Common myeloid progenitor, CD34-positive (primary cell): Measurements from ENCODE around the gene KAT5.

ENCODE experiments used
- CTCF ChIA-PET: fragments of 350-600 bp; sonication (Branson Sonifier 250); formaldehyde crosslinking; loops from one replicate; lab custom pipeline; 2021; ENCODE audit warnings: antibody characterized with exemption; lab: Charles Lee
- POLR2A ChIA-PET: fragments of 350-600 bp; sonication (Branson Sonifier 250); formaldehyde crosslinking; loops from one replicate; lab custom pipeline; 2021; ENCODE audit warnings: antibody characterized with exemption; lab: Charles Lee
- DNase-seq, 3 donors: peaks; one replicate each; pipeline versions ENCODE4 v3.0.0 to v3.0.0-alpha.2; 2013
- H3K27ac ChIP-seq, 2 experiments: 1 replicate in 1 of 2; 2 replicates in 1 of 2; pipeline ENCODE4 v1.7.0; 2013; ENCODE audit warnings: inconsistent platforms in 2 of 2, low read length in 2 of 2, mild to moderate bottlenecking in 2 of 2, low read depth in 1 of 2, moderate library complexity in 1 of 2; ENCODE audit not compliant: severe bottlenecking in 2 of 2, insufficient read depth in 1 of 2, poor library complexity in 1 of 2
- H3K27me3 ChIP-seq, 5 experiments: replicated peaks in 2 of 5; 1 replicate in 3 of 5; 2 replicates in 2 of 5; pipeline versions ENCODE4 v1.6.1 to v1.7.0; 2013; ENCODE audit warnings: low read length in 4 of 5, mild to moderate bottlenecking in 2 of 5, moderate library complexity in 2 of 5, inconsistent platforms in 1 of 5; ENCODE audit not compliant: insufficient read depth in 5 of 5, control insufficient read depth in 4 of 5
- H3K36me3 ChIP-seq, 4 experiments: 1 replicate in 2 of 4; 2 replicates in 2 of 4; pipeline versions ENCODE4 v1.6.1 to v1.7.0; 2013; ENCODE audit warnings: low read length in 3 of 4, control low read depth in 1 of 4, mild to moderate bottlenecking in 1 of 4; ENCODE audit not compliant: control insufficient read depth in 4 of 4, insufficient read depth in 4 of 4
- H3K4me1 ChIP-seq, 4 experiments: 1 replicate in 3 of 4; 2 replicates in 1 of 4; pipeline versions ENCODE4 v1.6.1 to v1.7.1; 2013; ENCODE audit warnings: low read length in 3 of 4, mild to moderate bottlenecking in 3 of 4, control low read depth in 1 of 4, inconsistent platforms in 1 of 4, moderate library complexity in 1 of 4; ENCODE audit not compliant: control insufficient read depth in 4 of 4, insufficient read depth in 4 of 4; ENCODE audit errors: control extremely low read depth in 1 of 4
- H3K4me3 ChIP-seq, 7 experiments: 1 replicate in 4 of 7; 2 replicates in 3 of 7; pipeline versions ENCODE4 v1.5.1 to v1.7.0; 2013; ENCODE audit warnings: mild to moderate bottlenecking in 7 of 7, low read length in 6 of 7, moderate library complexity in 6 of 7, inconsistent platforms in 2 of 7, low read depth in 2 of 7, control low read depth in 1 of 7; ENCODE audit not compliant: insufficient read depth in 4 of 7, control insufficient read depth in 1 of 7; ENCODE audit errors: extremely low read depth in 1 of 7
- H3K9me3 ChIP-seq, 5 experiments: 1 replicate in 4 of 5; 2 replicates in 1 of 5; pipeline versions ENCODE4 v1.6.1 to v1.7.1; 2013; ENCODE audit warnings: low read length in 4 of 5, mild to moderate bottlenecking in 2 of 5, inconsistent platforms in 1 of 5, low read depth in 1 of 5, moderate library complexity in 1 of 5; ENCODE audit not compliant: control insufficient read depth in 4 of 5, insufficient read depth in 2 of 5; ENCODE audit errors: control extremely low read depth in 1 of 5
- WGBS: methylation state at CpG from one replicate; pipeline ENCODE4 v1.1.5; 2013; ENCODE audit not compliant: insufficient coverage; 5-methylcytosine and 5-hydroxymethylcytosine counted together

Gene KAT5

GRCh38 chr11:65709661-65710060 lies 2.4 kb upstream of the KAT5 start:
- H3K9me3 ChIP-seq = no peaks in the 10 kb centered on the region
- WGBS = 93% methylated on average over 7 of the region's 8 CpGs
- peaks cover 2 to 25% (median 15%) of the 10 kb centered on the region in 4 experiments for H3K4me1 ChIP-seq
- no peak overlapping the region for H3K4me3 ChIP-seq
- H3K27ac ChIP-seq = no peak overlapping the region
- H3K36me3 ChIP-seq = peaks cover 8 to 19% (median 15%) of the 10 kb centered on the region in 4 experiments
- peak in 1 of 3 donors; percentile 8 for DNase-seq
- POLR2A ChIA-PET = interaction anchor here (0.7 kb wide), 1 partner anchor 15 kb away, joined by 3 read pairs; no protein-coding TSS in a partner anchor
- CTCF ChIA-PET = no interaction called here
- no peaks in the 10 kb centered on the region for H3K27me3 ChIP-seq

DNA sequence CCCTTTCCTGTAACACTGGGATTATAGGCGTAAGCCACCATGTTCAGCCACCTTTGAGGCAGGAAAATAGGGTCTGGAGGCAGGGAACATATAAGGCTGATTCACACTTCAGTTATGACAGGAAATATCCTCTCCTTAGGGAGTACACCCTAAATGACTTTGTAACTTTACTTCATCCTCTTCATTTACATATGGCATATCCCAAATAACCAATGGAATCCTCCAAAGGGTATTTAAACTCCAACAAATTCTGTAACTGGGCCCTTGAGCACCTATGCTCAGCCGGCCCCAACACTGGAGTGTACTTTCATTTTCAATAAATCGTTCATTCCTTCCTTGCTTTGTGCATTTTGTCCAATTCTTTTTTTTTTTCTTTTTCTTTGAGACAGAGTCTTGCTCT lies 1.6 kb upstream of the KAT5 start:
- 79% methylated on average over 2 of the region's 3 CpGs for WGBS

GRCh38 chr11:65712633-65713076 lies 603 bp downstream of the KAT5 start:
- H3K4me3 ChIP-seq = peak overlapping the region; percentile 46 to 88 (median 76)
- no peaks in the 10 kb centered on the region for H3K9me3 ChIP-seq
- H3K36me3 ChIP-seq = peaks cover 21 to 45% (median 38%) of the 10 kb centered on the region in 4 experiments
- H3K27me3 ChIP-seq = no peaks in the 10 kb centered on the region
- no peak for DNase-seq
- ChIA-PET POLR2A (interaction anchor here (1.0 to 1.9 kb wide), 5 partner anchors 60 to 147 kb away, joined by 3 to 7 read pairs (median 3); no protein-coding TSS in a partner anchor), CTCF (interaction anchor here (0.9 to 3.9 kb wide), 20 partner anchors 8 to 332 kb away, joined by 3 to 30 read pairs (median 6); partner anchors contain the start of genes RNASEH2C and SIPA1)
- H3K4me1 ChIP-seq = peaks cover 2 to 22% (median 13%) of the 10 kb centered on the region in 4 experiments
- H3K27ac ChIP-seq = peak overlapping the region; percentile 98 to 99
- 47% methylated on average over 11 of the region's 11 CpGs for WGBS

More for the DNA sequence above, 1.6 kb upstream of the KAT5 start:
- ChIA-PET POLR2A (interaction anchor here (1.2 kb wide), 1 partner anchor 180 kb away, joined by 3 read pairs; the partner anchor contains the start of gene CCDC85B), CTCF (interaction anchor here (0.7 to 3.9 kb wide), 11 partner anchors 46 to 279 kb away, joined by 3 to 30 read pairs (median 5); no protein-coding TSS in a partner anchor)
- Histone ChIP-seq H3K4me1 (peaks cover 2 to 25% (median 15%) of the 10 kb centered on the region in 4 experiments), H3K36me3 (peaks cover 10 to 26% (median 21%) of the 10 kb centered on the region in 4 experiments), H3K27me3 (no peaks in the 10 kb centered on the region), H3K9me3 (no peaks in the 10 kb centered on the region), H3K4me3 (no peak overlapping the region), H3K27ac (no peak overlapping the region)
- no peak for DNase-seq

- Histone ChIP-seq H3K27me3 (no peaks in the 10 kb centered on the region), H3K4me1 (peaks cover 2 to 22% (median 17%) of the 10 kb centered on the region in 4 experiments), H3K36me3 (peaks cover 21 to 52% (median 44%) of the 10 kb centered on the region in 4 experiments), H3K4me3 (peak overlapping the region in 3 of 7 experiments; percentile 76 to 88 (median 79)), H3K27ac (peak overlapping the region in 1 of 2 experiments; percentile 99), H3K9me3 (no peaks in the 10 kb centered on the region)
- CTCF ChIA-PET = interaction anchor here (0.9 to 3.9 kb wide), 6 partner anchors 10 to 331 kb away, joined by 3 to 30 read pairs (median 4); partner anchors contain the start of gene MUS81
- no peak for DNase-seq
- WGBS = 94% methylated on average over 23 of the region's 24 CpGs
- POLR2A ChIA-PET = no interaction called here
Observed at GRCh38 chr11:65713212-65713969, 1.3 kb downstream of the KAT5 start.

DNA sequence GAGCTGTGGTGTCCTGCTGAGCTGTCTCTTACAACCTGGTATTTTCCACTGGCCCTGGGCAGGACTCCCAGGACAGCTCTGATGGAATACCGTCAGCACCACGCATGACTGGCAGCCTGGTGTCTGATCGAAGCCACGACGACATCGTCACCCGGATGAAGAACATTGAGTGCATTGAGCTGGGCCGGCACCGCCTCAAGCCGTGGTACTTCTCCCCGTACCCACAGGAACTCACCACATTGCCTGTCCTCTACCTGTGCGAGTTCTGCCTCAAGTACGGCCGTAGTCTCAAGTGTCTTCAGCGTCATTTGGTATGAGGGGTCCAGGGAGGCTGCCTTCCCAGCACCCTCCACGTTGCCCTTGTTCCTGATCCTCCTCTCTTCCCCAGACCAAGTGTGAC lies 2.4 kb downstream of the KAT5 start:
- ChIA-PET POLR2A (interaction anchor here (0.6 kb wide), 1 partner anchor 175 kb away, joined by 3 read pairs; no protein-coding TSS in a partner anchor), CTCF (interaction anchor here (0.5 to 1.7 kb wide), 7 partner anchors 13 to 170 kb away, joined by 3 to 5 read pairs (median 4); partner anchors contain the start of gene MUS81)
- Histone ChIP-seq H3K9me3 (no peaks in the 10 kb centered on the region), H3K36me3 (peaks cover 23 to 62% (median 51%) of the 10 kb centered on the region in 4 experiments), H3K27ac (no peak overlapping the region), H3K27me3 (no peaks in the 10 kb centered on the region), H3K4me1 (peaks cover 3 to 32% (median 27%) of the 10 kb centered on the region in 4 experiments), H3K4me3 (no peak overlapping the region)
- WGBS = 93% methylated on average over 15 of the region's 16 CpGs
- DNase-seq = no peak

DNA sequence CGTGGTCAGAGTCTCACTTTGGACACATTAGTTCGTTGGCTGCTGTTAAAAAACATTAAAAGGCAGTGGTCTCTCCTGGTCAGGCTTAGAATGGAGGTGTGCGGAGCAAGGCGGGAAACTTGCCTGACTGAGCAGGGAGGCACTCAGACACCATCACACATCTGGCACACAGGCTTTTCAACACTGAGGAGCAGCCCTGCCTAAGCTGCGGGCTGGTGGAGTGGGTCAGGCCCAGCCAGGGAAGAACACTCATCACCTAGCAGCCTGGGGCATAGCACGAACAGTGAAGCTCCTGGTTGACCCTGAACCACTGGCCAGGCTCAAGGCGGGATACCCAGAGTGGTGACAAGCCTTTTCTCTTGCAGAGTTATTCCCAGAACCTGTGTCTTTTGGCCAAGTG lies 4.2 kb downstream of the KAT5 start:
- ChIA-PET POLR2A (no interaction called here), CTCF (no interaction called here)
- Histone ChIP-seq H3K27me3 (no peaks in the 10 kb centered on the region), H3K9me3 (no peaks in the 10 kb centered on the region), H3K4me1 (peaks cover 6 to 34% (median 31%) of the 10 kb centered on the region in 4 experiments), H3K36me3 (peaks cover 23 to 62% (median 51%) of the 10 kb centered on the region in 4 experiments), H3K27ac (no peak overlapping the region), H3K4me3 (no peak overlapping the region)
- WGBS = 88% methylated on average over 6 of the region's 7 CpGs
- DNase-seq = no peak
